ENCODE data around the gene PRKCQ.

GRCh38 chr10:6395606-6396005 lies 184.5 kb downstream of the PRKCQ start:
- TF ChIP-seq GABPA (IDR thresholded peaks at IDR 0.05; ENCODE audit: low read depth) (no peak), CTCF (IDR thresholded peaks at IDR 0.05; ENCODE audit: insufficient read depth, low read length) (no peak), POLR2AphosphoS5 (IDR thresholded peaks at IDR 0.05; ENCODE audit: low read depth) (no peak)

All from HL-60 (cell line).